DOHH2 (cell line): ENCODE measurements around the gene PLA2G4E.
A peak's percentile ranks its signal among the peaks of the same experiment; 100 is the strongest.

ENCODE experiments used
- H3F3A ChIP-seq: fragments of 200-600 bp; sonication (generic), shearing (Covaris generic); 2 replicates; pipeline ENCODE4 v1.6.0; 2016; ENCODE audit warnings: antibody characterized with exemption, mild to moderate bottlenecking; ENCODE audit not compliant: control insufficient read depth, insufficient read depth
- H3K27ac ChIP-seq: fragments of 200-600 bp; sonication (generic); 2 replicates; pipeline ENCODE4 v1.5.1; 2014; ENCODE audit warnings: low read depth, mild to moderate bottlenecking, low read length, moderate library complexity
- H3K27me3 ChIP-seq: fragments of 200-600 bp; sonication (generic); 2 replicates; pipeline ENCODE4 v1.6.1; 2014; ENCODE audit warnings: mild to moderate bottlenecking, low read length, mixed read lengths; ENCODE audit not compliant: control insufficient read depth
- H3K36me3 ChIP-seq: fragments of 200-600 bp; sonication (generic); 2 replicates; pipeline ENCODE4 v1.6.1; 2014; ENCODE audit warnings: mild to moderate bottlenecking, low read length, moderate library complexity, mixed read lengths; ENCODE audit not compliant: control insufficient read depth
- H3K4me1 ChIP-seq: fragments of 200-600 bp; sonication (generic); 2 replicates; pipeline ENCODE4 v1.6.1; 2014; ENCODE audit warnings: mild to moderate bottlenecking, low read length, mixed read lengths; ENCODE audit not compliant: control insufficient read depth
- H3K4me2 ChIP-seq: fragments of 200-600 bp; sonication (generic); 2 replicates; pipeline ENCODE4 v1.6.0; 2014; ENCODE audit warnings: mild to moderate bottlenecking, low read length, moderate library complexity
- H3K4me3 ChIP-seq: fragments of 200-600 bp; sonication (generic); 2 replicates; pipeline ENCODE4 v1.5.1; 2014; ENCODE audit warnings: mild to moderate bottlenecking, low read length, mixed read lengths
- H3K79me2 ChIP-seq: fragments of 200-600 bp; sonication (generic); 2 replicates; pipeline ENCODE4 v1.6.1; 2014; ENCODE audit warnings: mild to moderate bottlenecking, low read length, mixed read lengths; ENCODE audit not compliant: control insufficient read depth
- H3K9me2 ChIP-seq: fragments of 200-600 bp; sonication (generic); replicated peaks from 2 replicates; pipeline ENCODE4 v1.6.1; 2014; ENCODE audit warnings: mild to moderate bottlenecking, low read length, mixed read lengths; ENCODE audit not compliant: control insufficient read depth
- H3K9me3 ChIP-seq: fragments of 200-600 bp; sonication (generic); 2 replicates; pipeline ENCODE4 v1.6.1; 2014; ENCODE audit warnings: antibody characterized with exemption, low read length, mixed read lengths; ENCODE audit not compliant: control insufficient read depth, insufficient read depth
- H4K20me1 ChIP-seq: fragments of 200-600 bp; sonication (generic); 2 replicates; pipeline ENCODE4 v1.6.0; 2014; ENCODE audit warnings: low read depth, mild to moderate bottlenecking, antibody characterized with exemption, low read length, moderate library complexity; ENCODE audit not compliant: control insufficient read depth, insufficient read depth
- CTCF ChIP-seq: fragments of 200-600 bp; sonication (generic); IDR thresholded peaks from one replicate; pipeline ENCODE4 v1.5.1; 2014; ENCODE audit warnings: antibody characterized with exemption, mild to moderate bottlenecking, low read depth, low read length; ENCODE audit not compliant: poor library complexity, severe bottlenecking
- EZH2phosphoT487 ChIP-seq: fragments of 200-600 bp; sonication (generic); IDR thresholded peaks from 2 replicates; pipeline ENCODE4 v1.6.1; 2017; ENCODE audit warnings: borderline replicate concordance, mild to moderate bottlenecking, antibody characterized with exemption, low read length, moderate library complexity, mixed read lengths

PLA2G4E gene

GRCh38 chr15:41971895-41972252 is 49.0 kb downstream of the PLA2G4E start:
- Histone ChIP-seq H3K27me3 (peaks cover 12% of the 10 kb centered on the region; the same call in 1 of the 2 replicates), H3K79me2 (peaks cover 45% of the 10 kb centered on the region), H3K4me2 (peak overlapping the region; percentile 77), H3K9me3 (no peaks in the 10 kb centered on the region), H3F3A (peaks cover 25% of the 10 kb centered on the region), H3K27ac (peak overlapping the region; percentile 78), H3K9me2 (no peaks in the 10 kb centered on the region), H3K4me1 (peaks cover 54% of the 10 kb centered on the region), H3K4me3 (peak overlapping the region; percentile 94), H4K20me1 (no peaks in the 10 kb centered on the region), H3K36me3 (no peaks in the 10 kb centered on the region)
- no peak for TF ChIP-seq CTCF
- TF ChIP-seq EZH2phosphoT487: no peak

GRCh38 chr15:41971089-41971894 is 49.5 kb downstream of the PLA2G4E start:
- H3K27me3 ChIP-seq: peaks cover 12% of the 10 kb centered on the region; the same call in 1 of the 2 replicates
- H4K20me1 ChIP-seq: no peaks in the 10 kb centered on the region
- peak overlapping the region; percentile 94 for H3K4me3 ChIP-seq
- H3K36me3 ChIP-seq: no peaks in the 10 kb centered on the region
- no peaks in the 10 kb centered on the region for H3K9me3 ChIP-seq
- H3K27ac ChIP-seq: peak overlapping the region; percentile 78
- peaks cover 53% of the 10 kb centered on the region for H3K4me1 ChIP-seq
- TF ChIP-seq CTCF: no peak
- no peak for TF ChIP-seq EZH2phosphoT487
- peak overlapping the region; percentile 77 for H3K4me2 ChIP-seq
- peaks cover 51% of the 10 kb centered on the region for H3K79me2 ChIP-seq
- H3K9me2 ChIP-seq: no peaks in the 10 kb centered on the region
- H3F3A ChIP-seq: peaks cover 25% of the 10 kb centered on the region

GRCh38 chr15:41970456-41970855 is 50.4 kb downstream of the PLA2G4E start:
- Histone ChIP-seq H3K27me3 (peaks cover 8% of the 10 kb centered on the region; the same call in 1 of the 2 replicates), H3K36me3 (no peaks in the 10 kb centered on the region), H3F3A (peaks cover 25% of the 10 kb centered on the region), H3K9me3 (no peaks in the 10 kb centered on the region), H3K79me2 (peaks cover 57% of the 10 kb centered on the region), H3K27ac (peak overlapping the region; percentile 78), H3K9me2 (no peaks in the 10 kb centered on the region), H3K4me1 (peaks cover 53% of the 10 kb centered on the region), H3K4me3 (peak overlapping the region; percentile 94), H4K20me1 (no peaks in the 10 kb centered on the region), H3K4me2 (peak overlapping the region; percentile 77)
- TF ChIP-seq CTCF: no peak
- no peak for TF ChIP-seq EZH2phosphoT487
